A549 (cell line): ENCODE results near the gene PNPO. TPM values are rescaled to one million over a fixed set of nuclear protein-coding genes. Genes with fewer than 3 reads are reported as not detected.

Experiments used
- ATAC-seq, 2 experiments: fragments of 200-7000 bp in 1 of 2; fragments of >200 bp in 1 of 2; cut with Nextera tagmentation in 1 of 2; cut with Tn5 transposase in 1 of 2; 3 replicates each; pipeline versions ENCODE4 v1.8.0 to v1.9.1; 2018 to 2020; ENCODE audit warnings: mild to moderate bottlenecking in 1 of 2, moderate library complexity in 1 of 2
- CTCF ChIA-PET: fragments of 300-600 bp; sonication (Branson Sonifier 250); formaldehyde crosslinking; extraction: SDS; loops from one replicate; lab custom pipeline; 2021; ENCODE audit warnings: antibody characterized with exemption, inconsistent platforms; lab: Yijun Ruan, JAX
- POLR2A ChIA-PET: fragments of 350-600 bp; formaldehyde crosslinking; extraction: SDS; loops from one replicate; lab custom pipeline; 2021; ENCODE audit warnings: antibody characterized with exemption, inconsistent platforms; lab: Yijun Ruan, JAX
- DNase-seq, 2 experiments: peaks; one replicate each; pipeline versions ENCODE4 v3.0.0 to v3.0.0-alpha.2; 2011 to 2016; ENCODE audit warnings: low read depth in 1 of 2, low spot score in 1 of 2
- FAIRE-seq: peaks from 2 replicates; lab custom pipeline; 2011; peaks lifted over from hg19 to GRCh38; lab: Jason Lieb, UNC
- H3K27ac ChIP-seq, 2 experiments: fragments of >200 bp; sonication (Bioruptor Twin); formaldehyde crosslinking; 3 replicates each; pipeline ENCODE4 v1.5.1; 2016 to 2017
- H3K4me1 ChIP-seq: fragments of >200 bp; sonication (Bioruptor Twin); formaldehyde crosslinking; 3 replicates; pipeline ENCODE4 v1.6.1; 2016
- H3K4me2 ChIP-seq: fragments of >200 bp; sonication (Bioruptor Twin); formaldehyde crosslinking; 3 replicates; pipeline ENCODE4 v1.6.1; 2016
- H3K4me3 ChIP-seq: fragments of >200 bp; sonication (Bioruptor Twin); formaldehyde crosslinking; 3 replicates; pipeline ENCODE4 v1.5.1; 2016
- H3K9me3 ChIP-seq: fragments of >200 bp; sonication (Bioruptor Twin); formaldehyde crosslinking; 3 replicates; pipeline ENCODE4 v1.6.1; 2016
- BHLHE40 ChIP-seq: IDR thresholded peaks from 2 replicates; pipeline ENCODE4 v1.6.1; 2012; ENCODE audit warnings: low read depth, low read length, inconsistent platforms
- CBX2 ChIP-seq: fragments of 200-600 bp; sonication (generic); IDR thresholded peaks from 2 replicates; pipeline ENCODE4 v1.6.1; 2016; ENCODE audit warnings: low read depth, mild to moderate bottlenecking, borderline replicate concordance
- CBX8 ChIP-seq: fragments of 200-600 bp; sonication (generic); IDR thresholded peaks from 2 replicates; pipeline ENCODE4 v1.6.1; 2016
- CEBPB ChIP-seq, 2 experiments: fragments of >200 bp in 1 of 2; sonication (Bioruptor Twin) in 1 of 2; formaldehyde crosslinking in 1 of 2; IDR thresholded peaks; 2 replicates each; pipeline ENCODE4 v1.6.1; 2012 to 2016
- CHD4 ChIP-seq: fragments of 200-600 bp; sonication (generic); IDR thresholded peaks from 2 replicates; pipeline ENCODE4 v1.6.1; 2016; ENCODE audit warnings: antibody characterized with exemption, mild to moderate bottlenecking, borderline replicate concordance
- FOSB ChIP-seq: fragments of 250-450 bp; sonication (Bioruptor Pico); IDR thresholded peaks from 2 replicates; pipeline ENCODE4 v1.5.0; 2020; ENCODE audit warnings: mild to moderate bottlenecking, moderate library complexity
- FOXS1 ChIP-seq: fragments of 250-450 bp; sonication (Bioruptor Pico); IDR thresholded peaks from 2 replicates; pipeline ENCODE4 v1.5.0; 2020; ENCODE audit warnings: mild to moderate bottlenecking, moderate library complexity
- GATA3 ChIP-seq: IDR thresholded peaks from 2 replicates; pipeline ENCODE4 v1.6.1; 2012; ENCODE audit warnings: borderline replicate concordance
- HDAC2 ChIP-seq: fragments of 200-600 bp; sonication (generic); IDR thresholded peaks from 2 replicates; pipeline ENCODE4 v1.6.1; 2016
- HEYL ChIP-seq: fragments of 250-450 bp; sonication (Bioruptor Pico); IDR thresholded peaks from 2 replicates; pipeline ENCODE4 v1.8.0; 2021; ENCODE audit warnings: mild to moderate bottlenecking, moderate library complexity
- HOXB5 ChIP-seq: fragments of 250-450 bp; sonication (Bioruptor Pico); IDR thresholded peaks from 2 replicates; pipeline ENCODE4 v1.5.0; 2020; ENCODE audit warnings: mild to moderate bottlenecking, moderate library complexity
- JUNB ChIP-seq: fragments of >200 bp; sonication (Bioruptor Twin); formaldehyde crosslinking; IDR thresholded peaks from 2 replicates; pipeline ENCODE4 v1.6.1; 2016
- KDM1A ChIP-seq: fragments of 200-600 bp; sonication (generic); IDR thresholded peaks from 2 replicates; pipeline ENCODE4 v1.6.1; 2016; ENCODE audit warnings: low read depth, mild to moderate bottlenecking
- KDM5A ChIP-seq: fragments of 200-600 bp; sonication (generic); IDR thresholded peaks from 2 replicates; pipeline ENCODE4 v1.6.1; 2016; ENCODE audit warnings: antibody characterized with exemption, mild to moderate bottlenecking
- MAZ ChIP-seq: fragments of 150-350 bp; IDR thresholded peaks from 2 replicates; pipeline ENCODE4 v1.6.1; 2014; ENCODE audit warnings: antibody characterized with exemption, low read depth, low read length, borderline replicate concordance
- MYC ChIP-seq: IDR thresholded peaks from 2 replicates; pipeline ENCODE4 v1.6.1; 2012; ENCODE audit warnings: mild to moderate bottlenecking, inconsistent platforms, low read length, improper control_type of control experiment, borderline replicate concordance
- NFE2L2 ChIP-seq: fragments of 150-350 bp; conservative IDR thresholded peaks from 2 replicates; pipeline ENCODE4 v1.6.1; 2014; ENCODE audit warnings: low read length
- NR3C1 ChIP-seq: fragments of >200 bp; sonication (Bioruptor Twin); formaldehyde crosslinking; IDR thresholded peaks from 3 replicates; pipeline ENCODE4 v1.6.1; 2017
- PHF8 ChIP-seq: fragments of 200-600 bp; sonication (generic); IDR thresholded peaks from 2 replicates; pipeline ENCODE4 v1.6.1; 2016; ENCODE audit warnings: low read depth, mild to moderate bottlenecking, antibody characterized with exemption, moderate library complexity, borderline replicate concordance
- POLR2A ChIP-seq: IDR thresholded peaks from 2 replicates; pipeline ENCODE4 v1.6.1; 2012; ENCODE audit warnings: mild to moderate bottlenecking, low read length
- POLR2AphosphoS2 ChIP-seq: conservative IDR thresholded peaks from 2 replicates; pipeline ENCODE4 v1.6.1; 2012; ENCODE audit warnings: low read length, improper control_type of control experiment, inconsistent platforms
- RCOR1 ChIP-seq: fragments of 150-350 bp; IDR thresholded peaks from 2 replicates; pipeline ENCODE4 v1.6.1; 2014; ENCODE audit warnings: antibody characterized with exemption, low read length, low read depth
- SREBF2 ChIP-seq: fragments of 450-650 bp; IDR thresholded peaks from 2 replicates; pipeline ENCODE4 v1.6.1; 2014; ENCODE audit warnings: mild to moderate bottlenecking, moderate library complexity
- TP53 ChIP-seq: fragments of 250-450 bp; sonication (Bioruptor Pico); IDR thresholded peaks from 2 replicates; pipeline ENCODE4 v1.5.0; 2021; ENCODE audit warnings: mild to moderate bottlenecking, moderate library complexity
- ZC3H11A ChIP-seq: fragments of 450-650 bp; IDR thresholded peaks from 2 replicates; pipeline ENCODE4 v1.6.1; 2014; ENCODE audit warnings: antibody characterized with exemption, mild to moderate bottlenecking
- WGBS: methylation state at CpG from one replicate; pipeline ENCODE4 v1.1.6; 2017; ENCODE audit errors: missing lambda C conversion rate; 5-methylcytosine and 5-hydroxymethylcytosine counted together
- polyA plus RNA-seq, 4 experiments: library from polyadenylated mRNA; depleted of rRNA in 3 of 4; stranded (reverse); fragments of >200 nt; fragmentation: RNase III in 1 of 4; extraction: RNeasy Plus Mini Kit Qiagen cat#74134 plus additional on column Dnase treatment in 1 of 4; gene quantifications; 2 replicates in 3 of 4; 3 replicates in 1 of 4; pipeline ENCODE4 v1.2.3, GENCODE V29; 2011 to 2017
- TF ChIP-seq, protein P1 (sequence below): fragments of 250-450 bp; sonication (Bioruptor Pico); IDR thresholded peaks from 2 replicates; pipeline ENCODE4 v1.5.0; 2020; ENCODE audit warnings: low read depth, mild to moderate bottlenecking, moderate library complexity
- TF ChIP-seq, protein P2 (sequence below): fragments of >200 bp; sonication (Bioruptor Twin); formaldehyde crosslinking; IDR thresholded peaks from 3 replicates; pipeline ENCODE4 v1.6.1; 2016
- TF ChIP-seq, protein P3 (sequence below): IDR thresholded peaks from 2 replicates; pipeline ENCODE4 v1.6.1; 2012
- TF ChIP-seq, protein P4 (sequence below): fragments of 250-450 bp; sonication (Bioruptor Pico); IDR thresholded peaks from 2 replicates; pipeline ENCODE4 v1.5.0; 2021; ENCODE audit warnings: mild to moderate bottlenecking, moderate library complexity, borderline replicate concordance
- TF ChIP-seq, protein P5 (sequence below): fragments of 450-650 bp; IDR thresholded peaks from 2 replicates; pipeline ENCODE4 v1.6.1; 2014; ENCODE audit warnings: antibody characterized with exemption

Gene PNPO
- polyA plus RNA-seq, 2 of the 4 experiments (the other 2 are of a cell fraction): 29.5 to 40.8 TPM

DNA sequence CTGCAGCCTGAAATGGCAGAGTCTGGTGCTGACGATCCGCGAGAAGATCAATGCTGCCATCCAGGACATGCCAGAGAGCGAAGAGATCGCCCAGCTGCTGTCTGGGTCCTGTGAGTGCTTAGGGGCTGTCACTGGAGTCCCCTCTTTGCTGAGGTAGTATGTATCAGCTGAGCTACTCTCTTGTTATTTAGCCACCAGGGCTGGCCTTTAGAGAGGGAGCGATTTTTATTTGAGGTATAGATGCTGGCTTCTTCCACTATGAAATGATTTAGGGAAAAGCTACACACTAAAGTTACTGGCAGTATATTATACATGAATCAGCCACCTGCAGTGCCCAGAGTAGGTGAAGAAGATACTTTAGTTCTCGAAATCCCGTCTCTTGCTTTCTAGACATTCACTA is 32.2 kb downstream of the PNPO start:
- WGBS: 92% methylated on average over 8 of the region's 8 CpGs
- Histone ChIP-seq H3K4me3 (no peak overlapping the region), H3K4me2 (no peak overlapping the region), H3K27ac (no peak overlapping the region), H3K9me3 (no peaks in the 10 kb centered on the region), H3K4me1 (peaks cover 20% of the 10 kb centered on the region)
- FAIRE-seq: no peak
- TF ChIP-seq PHF8: no peak
- ChIA-PET CTCF (interaction anchor here (0.6 to 38.7 kb wide), 10 partner anchors 9 to 848 kb away, joined by 3 to 1426 read pairs (median 9); partner anchors contain the start of genes PNPO, PRR15L and SCRN2), POLR2A (no interaction called here)
- no peak for ATAC-seq
- DNase-seq: no peak

DNA sequence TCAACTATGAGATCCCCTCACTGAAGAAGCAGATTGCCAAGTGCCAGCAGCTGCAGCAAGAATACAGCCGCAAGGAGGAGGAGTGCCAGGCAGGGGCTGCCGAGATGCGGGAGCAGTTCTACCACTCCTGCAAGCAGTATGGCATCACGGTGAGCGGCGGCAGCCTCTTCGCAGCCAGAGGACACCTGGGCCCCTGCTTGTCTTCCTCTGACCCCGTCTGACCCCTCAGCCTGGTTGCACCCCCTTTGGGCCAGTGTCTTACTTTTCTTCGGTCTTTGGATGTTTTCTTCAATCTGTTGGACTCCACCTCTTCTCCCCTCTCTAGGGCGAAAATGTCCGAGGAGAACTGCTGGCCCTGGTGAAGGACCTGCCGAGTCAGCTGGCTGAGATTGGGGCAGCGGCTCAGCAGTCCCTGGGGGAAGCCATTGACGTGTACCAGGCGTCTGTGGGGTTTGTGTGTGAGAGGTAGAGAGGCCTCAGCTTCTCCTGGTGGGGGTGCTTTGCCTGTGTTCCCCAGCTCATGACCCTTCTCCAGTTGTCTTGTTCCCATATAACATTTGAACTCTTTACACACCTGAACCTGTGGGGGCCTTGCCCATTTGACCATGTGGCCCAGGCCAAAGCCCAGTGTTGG is 33.9 kb downstream of the PNPO start:
- 82% methylated on average over 15 of the region's 15 CpGs for WGBS
- peaks cover 10% of the 10 kb centered on the region for H3K4me1 ChIP-seq
- no peak for DNase-seq
- POLR2A ChIA-PET: no interaction called here
- no peak for FAIRE-seq
- no peaks in the 10 kb centered on the region for H3K9me3 ChIP-seq
- H3K27ac ChIP-seq: no peak overlapping the region
- ATAC-seq: no peak
- no peak overlapping the region for H3K4me2 ChIP-seq
- CTCF ChIA-PET: interaction anchor here (1.1 to 38.7 kb wide), 7 partner anchors 11 to 133 kb away, joined by 3 to 1426 read pairs (median 21); partner anchors contain the start of genes PNPO, PRR15L and SCRN2
- no peak overlapping the region for H3K4me3 ChIP-seq
- TF ChIP-seq KDM5A (no peak), KDM1A (no peak), RCOR1 (no peak), SREBF2 (no peak), FOXS1 (CRISPR knock-in tag) (no peak), POLR2A (no peak), POLR2AphosphoS2 (no peak), ZC3H11A (no peak), HEYL (no peak), JUNB (no peak), NR3C1 (no peak), CEBPB (IDR thresholded peaks at IDR 0.05) (no peak), NFE2L2 (no peak), CHD4 (no peak)
- TF ChIP-seq, protein P1, sequence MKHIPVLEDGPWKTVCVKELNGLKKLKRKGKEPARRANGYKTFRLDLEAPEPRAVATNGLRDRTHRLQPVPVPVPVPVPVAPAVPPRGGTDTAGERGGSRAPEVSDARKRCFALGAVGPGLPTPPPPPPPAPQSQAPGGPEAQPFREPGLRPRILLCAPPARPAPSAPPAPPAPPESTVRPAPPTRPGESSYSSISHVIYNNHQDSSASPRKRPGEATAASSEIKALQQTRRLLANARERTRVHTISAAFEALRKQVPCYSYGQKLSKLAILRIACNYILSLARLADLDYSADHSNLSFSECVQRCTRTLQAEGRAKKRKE (CRISPR knock-in tag): no peak
- TF ChIP-seq, protein P2, sequence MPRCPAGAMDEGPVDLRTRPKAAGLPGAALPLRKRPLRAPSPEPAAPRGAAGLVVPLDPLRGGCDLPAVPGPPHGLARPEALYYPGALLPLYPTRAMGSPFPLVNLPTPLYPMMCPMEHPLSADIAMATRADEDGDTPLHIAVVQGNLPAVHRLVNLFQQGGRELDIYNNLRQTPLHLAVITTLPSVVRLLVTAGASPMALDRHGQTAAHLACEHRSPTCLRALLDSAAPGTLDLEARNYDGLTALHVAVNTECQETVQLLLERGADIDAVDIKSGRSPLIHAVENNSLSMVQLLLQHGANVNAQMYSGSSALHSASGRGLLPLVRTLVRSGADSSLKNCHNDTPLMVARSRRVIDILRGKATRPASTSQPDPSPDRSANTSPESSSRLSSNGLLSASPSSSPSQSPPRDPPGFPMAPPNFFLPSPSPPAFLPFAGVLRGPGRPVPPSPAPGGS: no peak

DNA sequence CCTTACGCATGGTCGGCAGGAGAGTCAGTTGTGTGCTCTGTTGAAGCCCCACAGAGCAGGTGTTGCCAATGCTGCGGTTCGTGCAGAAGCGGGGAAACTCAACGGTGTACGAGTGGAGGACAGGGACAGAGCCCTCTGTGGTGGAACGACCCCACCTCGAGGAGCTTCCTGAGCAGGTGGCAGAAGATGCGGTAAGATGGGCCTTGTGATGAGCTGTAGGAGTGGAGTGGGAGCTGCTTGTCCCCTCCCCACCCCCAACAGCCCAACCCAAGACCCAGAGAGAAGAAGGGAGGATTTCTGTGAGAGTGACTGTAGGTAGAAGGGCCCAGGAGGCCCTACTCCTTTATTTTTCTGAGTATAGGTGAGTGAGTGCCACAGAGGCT is 34.4 kb downstream of the PNPO start:
- POLR2A ChIA-PET: no interaction called here
- no peak for FAIRE-seq
- CTCF ChIA-PET: interaction anchor here (1.0 to 38.7 kb wide), 9 partner anchors 12 to 134 kb away, joined by 3 to 1426 read pairs (median 10); partner anchors contain the start of genes PNPO, PRR15L and SCRN2
- H3K4me1 ChIP-seq: peaks cover 9% of the 10 kb centered on the region
- DNase-seq: no peak
- no peak overlapping the region for H3K27ac ChIP-seq
- no peak for ATAC-seq
- no peak overlapping the region for H3K4me2 ChIP-seq
- no peaks in the 10 kb centered on the region for H3K9me3 ChIP-seq
- H3K4me3 ChIP-seq: no peak overlapping the region
- 95% methylated on average over 10 of the region's 10 CpGs for WGBS
- TF ChIP-seq TP53 (CRISPR knock-in tag): no peak
- TF ChIP-seq POLR2A: no peak
- no peak for TF ChIP-seq BHLHE40
- TF ChIP-seq FOSB: no peak
- TF ChIP-seq, protein P3, sequence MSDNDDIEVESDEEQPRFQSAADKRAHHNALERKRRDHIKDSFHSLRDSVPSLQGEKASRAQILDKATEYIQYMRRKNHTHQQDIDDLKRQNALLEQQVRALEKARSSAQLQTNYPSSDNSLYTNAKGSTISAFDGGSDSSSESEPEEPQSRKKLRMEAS: no peak
- TF ChIP-seq MAZ: no peak
- TF ChIP-seq CBX2: no peak
- TF ChIP-seq SREBF2: no peak
- TF ChIP-seq HOXB5 (CRISPR knock-in tag): no peak
- TF ChIP-seq NFE2L2: no peak
- TF ChIP-seq FOXS1 (CRISPR knock-in tag): no peak
- no peak for TF ChIP-seq GATA3
- TF ChIP-seq, protein P4, sequence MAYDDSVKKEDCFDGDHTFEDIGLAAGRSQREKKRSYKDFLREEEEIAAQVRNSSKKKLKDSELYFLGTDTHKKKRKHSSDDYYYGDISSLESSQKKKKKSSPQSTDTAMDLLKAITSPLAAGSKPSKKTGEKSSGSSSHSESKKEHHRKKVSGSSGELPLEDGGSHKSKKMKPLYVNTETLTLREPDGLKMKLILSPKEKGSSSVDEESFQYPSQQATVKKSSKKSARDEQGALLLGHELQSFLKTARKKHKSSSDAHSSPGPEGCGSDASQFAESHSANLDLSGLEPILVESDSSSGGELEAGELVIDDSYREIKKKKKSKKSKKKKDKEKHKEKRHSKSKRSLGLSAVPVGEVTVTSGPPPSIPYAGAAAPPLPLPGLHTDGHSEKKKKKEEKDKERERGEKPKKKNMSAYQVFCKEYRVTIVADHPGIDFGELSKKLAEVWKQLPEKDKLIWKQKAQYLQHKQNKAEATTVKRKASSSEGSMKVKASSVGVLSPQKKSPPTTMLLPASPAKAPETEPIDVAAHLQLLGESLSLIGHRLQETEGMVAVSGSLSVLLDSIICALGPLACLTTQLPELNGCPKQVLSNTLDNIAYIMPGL (CRISPR knock-in tag): no peak
- TF ChIP-seq HDAC2: no peak
- TF ChIP-seq, protein P5, sequence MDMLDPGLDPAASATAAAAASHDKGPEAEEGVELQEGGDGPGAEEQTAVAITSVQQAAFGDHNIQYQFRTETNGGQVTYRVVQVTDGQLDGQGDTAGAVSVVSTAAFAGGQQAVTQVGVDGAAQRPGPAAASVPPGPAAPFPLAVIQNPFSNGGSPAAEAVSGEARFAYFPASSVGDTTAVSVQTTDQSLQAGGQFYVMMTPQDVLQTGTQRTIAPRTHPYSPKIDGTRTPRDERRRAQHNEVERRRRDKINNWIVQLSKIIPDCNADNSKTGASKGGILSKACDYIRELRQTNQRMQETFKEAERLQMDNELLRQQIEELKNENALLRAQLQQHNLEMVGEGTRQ: no peak
- no peak for TF ChIP-seq CBX8
- TF ChIP-seq MYC: no peak
- no peak for TF ChIP-seq NR3C1
- TF ChIP-seq, protein P1 (CRISPR knock-in tag): no peak
